SK-N-MC (cell line): ENCODE measurements around the gene PITX2.

Experiments
- DNase-seq: peaks from one replicate; pipeline ENCODE4 v3.0.0-alpha.2; 2011; ENCODE audit warnings: low read depth, low spot score
- H3K27ac ChIP-seq: fragments of 200-600 bp; sonication (generic); 2 replicates; pipeline ENCODE4 v1.5.1; 2016; ENCODE audit warnings: mixed run types
- H3K36me3 ChIP-seq: fragments of 200-600 bp; sonication (generic); 2 replicates; pipeline ENCODE4 v1.6.1; 2017; ENCODE audit warnings: antibody characterized with exemption, low read length, mixed read lengths; ENCODE audit not compliant: insufficient read depth
- H3K4me3 ChIP-seq: fragments of 200-600 bp; sonication (generic); 2 replicates; pipeline ENCODE4 v1.5.1; 2016
- H3K9ac ChIP-seq: fragments of 200-600 bp; sonication (generic); 2 replicates; pipeline ENCODE4 v1.8.0; 2017; ENCODE audit warnings: mixed run types, mixed read lengths; ENCODE audit not compliant: insufficient read length
- H3K9me3 ChIP-seq: fragments of 200-600 bp; sonication (generic); 2 replicates; pipeline ENCODE4 v1.6.1; 2017; ENCODE audit warnings: low read depth, mild to moderate bottlenecking, antibody characterized with exemption, low read length, moderate library complexity, mixed read lengths
- EZH2 ChIP-seq: fragments of 200-600 bp; sonication (generic); IDR thresholded peaks from one replicate; pipeline ENCODE4 v1.6.1; 2017; ENCODE audit warnings: antibody characterized with exemption
- FOXP2 ChIP-seq: optimal IDR thresholded peaks from 2 replicates; pipeline ENCODE3; 2011; ENCODE audit warnings: mild to moderate bottlenecking, moderate library complexity; ENCODE audit not compliant: insufficient read depth; ENCODE audit errors: extremely low read length, control extremely low read depth
- POLR2AphosphoS5 ChIP-seq: IDR thresholded peaks from 2 replicates; pipeline ENCODE4 v1.6.1; 2012; ENCODE audit warnings: mild to moderate bottlenecking, low read depth, low read length, borderline replicate concordance

PITX2 gene

GRCh38 chr4:110617075-110617640 lies 5.7 kb downstream of the PITX2 start:
- no peak for DNase-seq
- no peak for TF ChIP-seq FOXP2
- TF ChIP-seq POLR2AphosphoS5, result no peak
- TF ChIP-seq EZH2, result no peak
- H3K36me3 ChIP-seq, result peaks cover 29% of the 10 kb centered on the region; the same call in 1 of the 2 replicates
- H3K4me3 ChIP-seq, result no peak overlapping the region
- H3K9me3 ChIP-seq, result no peaks in the 10 kb centered on the region
- H3K27ac ChIP-seq, result no peak overlapping the region; the same call in 1 of the 2 replicates
- no peak overlapping the region for H3K9ac ChIP-seq

GRCh38 chr4:110616238-110617074 lies 6.4 kb downstream of the PITX2 start:
- TF ChIP-seq FOXP2 (no peak), POLR2AphosphoS5 (no peak), EZH2 (no peak)
- Histone ChIP-seq H3K9me3 (no peaks in the 10 kb centered on the region), H3K27ac (no peak overlapping the region; the same call in 1 of the 2 replicates), H3K4me3 (no peak overlapping the region), H3K9ac (no peak overlapping the region), H3K36me3 (peaks cover 29% of the 10 kb centered on the region; the same call in 1 of the 2 replicates)
- DNase-seq, result no peak

- no peak for DNase-seq
- TF ChIP-seq FOXP2 (no peak), POLR2AphosphoS5 (no peak), EZH2 (no peak)
- Histone ChIP-seq H3K9ac (no peak overlapping the region), H3K27ac (no peak overlapping the region), H3K9me3 (no peaks in the 10 kb centered on the region), H3K4me3 (no peak overlapping the region), H3K36me3 (peaks cover 21% of the 10 kb centered on the region; the same call in 1 of the 2 replicates)
Measured at GRCh38 chr4:110615353-110616237, 7.3 kb downstream of the PITX2 start.

- H3K9me3 ChIP-seq, result no peaks in the 10 kb centered on the region
- H3K27ac ChIP-seq, result no peak overlapping the region
- H3K36me3 ChIP-seq, result peaks cover 15% of the 10 kb centered on the region; the same call in 1 of the 2 replicates
- no peak overlapping the region for H3K9ac ChIP-seq
- TF ChIP-seq EZH2, result no peak
- no peak for DNase-seq
- H3K4me3 ChIP-seq, result no peak overlapping the region
Measured at GRCh38 chr4:110614976-110615352, 7.9 kb downstream of the PITX2 start.

- TF ChIP-seq POLR2AphosphoS5, result no peak
- TF ChIP-seq FOXP2, result no peak
- TF ChIP-seq EZH2, result no peak
- H3K9ac ChIP-seq, result no peak overlapping the region
- H3K9me3 ChIP-seq, result no peaks in the 10 kb centered on the region
- no peak overlapping the region for H3K27ac ChIP-seq
- H3K4me3 ChIP-seq, result no peak overlapping the region
- no peak for DNase-seq
- H3K36me3 ChIP-seq, result peaks cover 13% of the 10 kb centered on the region; the same call in 1 of the 2 replicates
Measured at GRCh38 chr4:110614173-110614963, 8.5 kb downstream of the PITX2 start.

GRCh38 chr4:110613745-110614144 lies 9.1 kb downstream of the PITX2 start:
- Histone ChIP-seq H3K9me3 (no peaks in the 10 kb centered on the region), H3K4me3 (no peak overlapping the region), H3K9ac (no peak overlapping the region), H3K36me3 (peaks cover 12% of the 10 kb centered on the region; the same call in 1 of the 2 replicates), H3K27ac (no peak overlapping the region)
- DNase-seq, result no peak
- TF ChIP-seq POLR2AphosphoS5 (no peak), FOXP2 (no peak), EZH2 (no peak)

- no peak for DNase-seq
- no peak overlapping the region for H3K27ac ChIP-seq
- H3K9me3 ChIP-seq, result no peaks in the 10 kb centered on the region
- H3K36me3 ChIP-seq, result peaks cover 2% of the 10 kb centered on the region; the same call in 1 of the 2 replicates
- TF ChIP-seq POLR2AphosphoS5, result no peak
- no peak for TF ChIP-seq EZH2
- no peak for TF ChIP-seq FOXP2
- H3K9ac ChIP-seq, result no peak overlapping the region
- no peak overlapping the region for H3K4me3 ChIP-seq
Measured at GRCh38 chr4:110612631-110613269, 10.1 kb downstream of the PITX2 start.

- no peaks in the 10 kb centered on the region for H3K36me3 ChIP-seq
- DNase-seq, result no peak
- no peak overlapping the region for H3K9ac ChIP-seq
- TF ChIP-seq EZH2, result no peak
- TF ChIP-seq POLR2AphosphoS5, result no peak
- H3K4me3 ChIP-seq, result no peak overlapping the region
- no peak overlapping the region for H3K27ac ChIP-seq
- no peaks in the 10 kb centered on the region for H3K9me3 ChIP-seq
Measured at GRCh38 chr4:110611968-110612447, 10.9 kb downstream of the PITX2 start.
